ENCODE results near the gene STK16. TPM values are rescaled to one million over a fixed set of nuclear protein-coding genes. Genes with fewer than 3 reads are reported as not detected.

Gene STK16
- total RNA-seq, 3 donors from 2014 or later = 13.1 to 18.1 (median 16.4) TPM

GRCh38 chr2:219278655-219279150 is 33.4 kb downstream of the STK16 start:
- no peaks in the 10 kb centered on the region for H3K27me3 ChIP-seq
- DNase-seq (ENCODE audit: low spot score in 2 of 2) = no peak
- H3K4me1 ChIP-seq = peaks cover 13 to 16% of the 10 kb centered on the region in 2 donors
- H3K27ac ChIP-seq = peak overlapping the region; percentile 98
- H3K4me3 ChIP-seq = peak overlapping the region; percentile 72 to 87 (median 84)
- TF ChIP-seq POLR2A (IDR thresholded peaks at IDR 0.05) (no peak), POLR2AphosphoS5 (IDR thresholded peaks at IDR 0.05) (no peak), CTCF (IDR thresholded peaks at IDR 0.05) (no peak)
- intact Hi-C loops (cut with DNase I; ENCODE audit: low total_unique reads) = loop anchor here (2.0 kb wide), 1 partner anchor 42 kb away; no protein-coding TSS in a partner anchor
- no peaks in the 10 kb centered on the region for H3K36me3 ChIP-seq
- no peaks in the 10 kb centered on the region for H3K9me3 ChIP-seq

GRCh38 chr2:219279151-219279915 is 34.1 kb downstream of the STK16 start, which contains the start of gene DNAJB2:
TSS of gene DNAJB2 (plus strand) at chr2:219279366. CDS start at chr2:219279834, 468 bp downstream.
- peaks cover 13 to 16% of the 10 kb centered on the region in 2 donors for H3K4me1 ChIP-seq
- peak within 1 kb of the TSS; percentile 98 for H3K27ac ChIP-seq
- no peaks in the 10 kb centered on the region for H3K27me3 ChIP-seq
- intact Hi-C loops (cut with DNase I; ENCODE audit: low total_unique reads) = loop anchor here (2.0 kb wide), 1 partner anchor 43 kb away; no protein-coding TSS in a partner anchor
- peak; percentile 70 for TF ChIP-seq POLR2A (IDR thresholded peaks at IDR 0.05)
- no peak for TF ChIP-seq CTCF (IDR thresholded peaks at IDR 0.05)
- TF ChIP-seq POLR2AphosphoS5 (IDR thresholded peaks at IDR 0.05) = peak; percentile 90 to 92 (median 91)
- H3K4me3 ChIP-seq = peak within 1 kb of the TSS; percentile 72 to 87 (median 84)
- no peaks in the 10 kb centered on the region for H3K9me3 ChIP-seq
- peak; percentile 98 for DNase-seq (ENCODE audit: low spot score in 2 of 2)
- H3K36me3 ChIP-seq = no peaks in the 10 kb centered on the region

- intact Hi-C loops (cut with DNase I; ENCODE audit: low total_unique reads) = loop anchor here (2.0 kb wide), 1 partner anchor 43 kb away; no protein-coding TSS in a partner anchor
- no peaks in the 10 kb centered on the region for H3K9me3 ChIP-seq
- peaks cover 13 to 21% of the 10 kb centered on the region in 2 donors for H3K4me1 ChIP-seq
- H3K27ac ChIP-seq = peak overlapping the region; percentile 98
- H3K4me3 ChIP-seq = peak overlapping the region; percentile 72 to 87 (median 84)
- DNase-seq (ENCODE audit: low spot score in 2 of 2) = no peak
- H3K27me3 ChIP-seq = no peaks in the 10 kb centered on the region
- TF ChIP-seq CTCF (IDR thresholded peaks at IDR 0.05) (peak in 1 of 3 donors; percentile 56), POLR2A (IDR thresholded peaks at IDR 0.05) (no peak)
- no peaks in the 10 kb centered on the region for H3K36me3 ChIP-seq
These were observed 34.7 kb downstream of the STK16 start for GRCh38 chr2:219279916-219280516.

GRCh38 chr2:219280651-219281050 is 35.4 kb downstream of the STK16 start:
- peak overlapping the region; percentile 6 to 98 for H3K27ac ChIP-seq
- H3K4me3 ChIP-seq = peak overlapping the region in 1 of 3 donors; percentile 84
- TF ChIP-seq POLR2AphosphoS5 (IDR thresholded peaks at IDR 0.05) (no peak), POLR2A (IDR thresholded peaks at IDR 0.05) (no peak), CTCF (IDR thresholded peaks at IDR 0.05) (no peak)
- no peaks in the 10 kb centered on the region for H3K36me3 ChIP-seq
- intact Hi-C loops (cut with DNase I; ENCODE audit: low total_unique reads) = no loop called here
- DNase-seq (ENCODE audit: low spot score in 2 of 2) = no peak
- H3K27me3 ChIP-seq = no peaks in the 10 kb centered on the region
- peaks cover 13 to 26% of the 10 kb centered on the region in 2 donors for H3K4me1 ChIP-seq
- H3K9me3 ChIP-seq = no peaks in the 10 kb centered on the region

Measured in breast epithelium (tissue), 4 donors.